Activated CD8-positive, alpha-beta memory T cell treated with anti-CD3 and anti-CD28 coated beads for 4 hours (primary cell): ENCODE measurements around the gene IL9.
A peak's percentile ranks its signal among the peaks of the same experiment; 100 is the strongest.

Experiments
- DNase-seq, 2 donors: peaks; one replicate each; pipeline ENCODE4 v3.0.0-alpha.2; 2020; ENCODE audit warnings: low read depth in 2 of 2

The IL9 gene

GRCh38 chr5:135891268-135891667, 4.4 kb downstream of the IL9 start:
- no peak for DNase-seq

- no peak for DNase-seq
Measured at GRCh38 chr5:135890867-135891266, 4.8 kb downstream of the IL9 start.

GRCh38 chr5:135890296-135890695, 5.3 kb downstream of the IL9 start:
- no peak for DNase-seq

- DNase-seq, result no peak
Measured at GRCh38 chr5:135887881-135888614, 7.6 kb downstream of the IL9 start.

- peak; percentile 12 to 19 for DNase-seq
Measured at GRCh38 chr5:135887447-135887864, 8.2 kb downstream of the IL9 start.

GRCh38 chr5:135886136-135886535, 9.5 kb downstream of the IL9 start:
- DNase-seq, result no peak

- no peak for DNase-seq
Measured at GRCh38 chr5:135885031-135885430, 10.6 kb downstream of the IL9 start.

- DNase-seq, result no peak
Measured at GRCh38 chr5:135883441-135883840, 12.2 kb downstream of the IL9 start.

GRCh38 chr5:135883026-135883425, 12.6 kb downstream of the IL9 start:
- DNase-seq, result no peak

- no peak for DNase-seq
Measured at GRCh38 chr5:135881819-135882218, 13.8 kb downstream of the IL9 start.

- DNase-seq, result no peak
Measured at GRCh38 chr5:135881244-135881643, 14.4 kb downstream of the IL9 start.

- DNase-seq, result no peak
Measured at GRCh38 chr5:135880801-135881200, 14.8 kb downstream of the IL9 start.

- DNase-seq, result no peak
Measured at GRCh38 chr5:135880278-135880677, 15.4 kb downstream of the IL9 start.

GRCh38 chr5:135879591-135879990, 16.1 kb downstream of the IL9 start:
- DNase-seq, result no peak

GRCh38 chr5:135878156-135878620, 17.5 kb downstream of the IL9 start:
- no peak for DNase-seq

- no peak for DNase-seq
Measured at GRCh38 chr5:135877570-135878155, 18.0 kb downstream of the IL9 start.

GRCh38 chr5:135876146-135876545, 19.5 kb downstream of the IL9 start:
- no peak for DNase-seq

GRCh38 chr5:135875567-135875966, 20.1 kb downstream of the IL9 start:
- DNase-seq, result no peak

- DNase-seq, result no peak
Measured at GRCh38 chr5:135874461-135874860, 21.2 kb downstream of the IL9 start.

- no peak for DNase-seq
Measured at GRCh38 chr5:135873831-135874230, 21.8 kb downstream of the IL9 start.

GRCh38 chr5:135871268-135871915, 24.2 kb downstream of the IL9 start:
- DNase-seq, result no peak

GRCh38 chr5:135869935-135870334, 25.7 kb downstream of the IL9 start:
- DNase-seq, result no peak

GRCh38 chr5:135869276-135869675, 26.4 kb downstream of the IL9 start:
- DNase-seq, result no peak
